HG03521 (cell line): ENCODE data around the gene TIMM22.
"Not testable (repeated sequence)": the region's sequence is repeated elsewhere in the genome, so short reads cannot be mapped to it uniquely, and the experiment has no call there.

Source experiments
- ATAC-seq: cut with Tn5 transposase; IDR thresholded peaks from one replicate; pipeline ENCODE4 v1.9.1; 2021; ENCODE audit warnings: mild to moderate bottlenecking, moderate library complexity; ENCODE audit not compliant: unreplicated experiment

TIMM22 gene

GRCh38 chr17:1037238-1037879 lies 40.4 kb downstream of the TIMM22 start:
- no peak for ATAC-seq

GRCh38 chr17:1038459-1039122 lies 41.7 kb downstream of the TIMM22 start:
- no peak for ATAC-seq

DNA sequence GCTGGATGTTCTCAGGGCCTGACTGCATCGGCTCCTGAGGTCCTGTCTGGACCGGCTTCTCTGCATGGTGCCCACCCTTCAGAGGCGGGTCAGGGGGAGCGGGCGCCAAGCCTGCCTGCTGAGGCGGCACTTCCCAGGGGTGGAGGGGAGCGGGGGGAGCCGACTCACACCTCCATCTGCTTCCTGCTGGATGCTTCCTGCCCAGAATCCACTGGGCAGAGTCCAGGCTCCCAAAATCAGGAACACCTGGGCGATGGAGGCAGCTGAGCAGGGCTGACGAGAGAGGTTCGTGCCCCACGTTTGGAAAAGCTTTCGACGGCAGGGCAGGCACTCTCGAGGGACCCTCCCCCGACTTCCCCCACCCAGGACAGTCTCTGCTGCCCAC lies 42.2 kb downstream of the TIMM22 start:
- ATAC-seq = no peak

DNA sequence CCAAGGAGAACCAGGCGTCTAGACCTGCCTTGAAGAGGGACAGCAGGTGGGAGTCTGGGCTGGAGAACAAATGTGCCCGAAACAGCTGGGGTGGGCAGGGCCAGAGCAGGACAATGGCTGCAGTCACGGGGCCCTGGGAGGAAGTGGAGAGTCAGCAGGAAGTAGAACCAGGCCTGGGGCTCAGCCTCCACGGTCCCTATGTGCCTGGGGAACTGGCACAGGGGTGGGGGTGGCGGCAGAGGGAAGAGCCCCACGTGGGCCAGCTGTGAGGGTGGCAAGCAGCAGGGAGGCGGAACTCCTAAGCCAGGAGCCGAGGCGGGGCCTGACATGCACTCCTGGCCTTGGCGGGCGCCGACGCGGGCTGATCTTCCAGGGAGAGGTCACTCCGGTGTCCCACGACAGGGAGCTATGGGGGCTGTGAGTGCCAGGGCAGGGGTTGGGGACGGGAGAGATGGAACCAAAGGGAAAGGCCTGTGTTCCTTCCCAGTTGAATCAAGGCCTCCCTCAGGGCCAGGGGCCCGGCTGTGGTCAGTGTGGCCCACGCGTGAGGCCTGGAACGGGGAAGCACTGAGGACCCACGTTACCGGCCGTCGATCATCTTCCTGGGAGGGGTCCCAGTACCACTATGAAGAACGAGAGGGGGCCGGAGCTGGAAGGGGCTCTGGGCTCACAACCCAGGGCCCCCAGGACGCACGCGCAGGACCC lies 42.7 kb downstream of the TIMM22 start:
- no peak for ATAC-seq

GRCh38 chr17:1040216-1040600 lies 43.3 kb downstream of the TIMM22 start:
- no peak for ATAC-seq

DNA sequence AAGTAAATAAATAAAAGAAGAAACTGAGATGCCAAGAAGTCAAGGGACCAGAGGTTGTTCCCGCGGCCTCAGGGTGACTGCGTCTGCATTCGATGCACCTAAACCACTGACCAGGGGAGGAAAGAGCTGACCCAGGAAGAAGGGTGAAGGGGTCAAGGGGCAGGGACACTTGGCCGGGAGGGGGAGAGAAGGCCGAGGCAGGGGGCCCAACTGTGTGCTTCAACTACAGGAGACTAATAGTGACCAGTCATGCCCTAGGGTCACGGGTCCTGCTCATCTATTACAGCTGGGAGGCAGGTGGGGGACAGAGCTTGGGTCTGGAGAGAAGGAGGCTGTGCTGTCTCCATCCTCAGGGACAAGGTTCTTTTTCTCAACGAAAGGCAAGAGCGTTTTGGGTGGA lies 44.8 kb downstream of the TIMM22 start:
- ATAC-seq = no peak

DNA sequence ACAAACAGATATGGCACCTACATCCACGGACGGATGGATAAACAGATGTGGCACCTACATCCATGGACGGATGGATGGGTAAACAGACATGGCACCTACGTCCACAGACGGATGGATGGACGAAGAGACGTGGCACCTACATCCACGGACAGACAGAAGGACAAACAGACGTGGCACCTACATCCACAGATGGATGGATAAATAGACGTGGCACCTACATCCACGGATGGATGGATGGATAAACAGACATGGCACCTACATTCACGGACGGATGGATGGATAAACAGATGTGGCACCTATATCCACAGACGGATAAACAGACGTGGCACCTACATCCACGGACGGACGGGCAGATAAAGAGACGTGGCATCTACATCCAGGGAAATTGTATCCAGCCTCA lies 45.6 kb downstream of the TIMM22 start:
- no peak for ATAC-seq

- no peak for ATAC-seq
These were observed 46.8 kb downstream of the TIMM22 start for GRCh38 chr17:1043601-1044251.

GRCh38 chr17:1044387-1045009 lies 47.6 kb downstream of the TIMM22 start:
- ATAC-seq = not testable (repeated sequence)

DNA sequence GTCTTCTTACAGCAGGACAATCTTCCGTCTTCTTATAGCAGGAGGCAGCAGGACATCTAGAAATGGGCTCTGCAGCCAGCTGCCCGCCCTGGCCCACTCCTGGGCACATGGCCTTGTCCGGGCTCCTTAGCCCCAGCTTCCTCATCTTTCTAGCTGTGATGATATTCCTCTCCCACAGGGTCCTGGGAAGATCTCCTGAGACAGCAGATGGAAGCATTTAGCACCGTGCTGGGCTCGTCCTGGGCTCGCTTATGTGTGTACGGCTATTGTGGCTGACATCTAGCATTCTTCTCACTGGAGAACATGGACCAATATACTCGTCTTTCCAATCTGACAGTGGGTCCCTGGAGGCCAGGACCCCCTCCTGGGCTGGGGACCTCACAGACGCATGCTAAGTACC lies 48.5 kb downstream of the TIMM22 start:
- ATAC-seq = no peak

DNA sequence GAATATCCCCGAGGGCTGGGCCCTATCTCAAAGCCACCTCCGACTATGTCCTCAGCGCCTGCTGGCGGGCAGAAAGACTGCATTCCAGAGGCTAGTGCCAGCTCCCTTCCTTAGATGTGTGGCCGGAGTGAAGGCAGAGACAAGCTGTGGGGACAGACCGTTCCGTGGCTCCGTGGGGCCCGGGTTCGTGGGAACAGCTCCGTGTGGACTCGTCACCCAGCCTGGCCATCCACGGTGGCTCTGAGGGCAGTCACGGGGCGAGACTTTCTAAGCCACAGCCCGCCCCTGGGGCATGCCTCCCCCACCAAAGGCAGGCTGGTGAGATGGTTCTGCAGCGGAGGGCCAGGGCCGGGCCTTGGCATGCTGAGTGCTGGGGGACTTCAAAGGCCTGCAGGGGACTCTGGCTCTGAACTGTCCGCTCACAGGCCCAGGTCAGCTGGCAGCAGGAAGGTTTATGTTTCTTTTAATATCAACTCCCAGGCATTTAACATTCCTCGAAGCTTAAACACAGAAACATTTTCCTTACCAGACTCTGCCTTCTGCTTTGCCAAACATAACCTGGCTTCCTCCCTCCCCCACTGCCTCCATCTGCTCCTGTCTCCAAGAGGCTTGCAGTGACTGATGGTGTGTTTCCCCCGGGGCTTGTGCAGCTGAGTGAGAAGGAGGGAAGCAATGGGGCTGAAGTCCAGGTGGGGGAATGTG lies 50.4 kb downstream of the TIMM22 start:
- no peak for ATAC-seq

DNA sequence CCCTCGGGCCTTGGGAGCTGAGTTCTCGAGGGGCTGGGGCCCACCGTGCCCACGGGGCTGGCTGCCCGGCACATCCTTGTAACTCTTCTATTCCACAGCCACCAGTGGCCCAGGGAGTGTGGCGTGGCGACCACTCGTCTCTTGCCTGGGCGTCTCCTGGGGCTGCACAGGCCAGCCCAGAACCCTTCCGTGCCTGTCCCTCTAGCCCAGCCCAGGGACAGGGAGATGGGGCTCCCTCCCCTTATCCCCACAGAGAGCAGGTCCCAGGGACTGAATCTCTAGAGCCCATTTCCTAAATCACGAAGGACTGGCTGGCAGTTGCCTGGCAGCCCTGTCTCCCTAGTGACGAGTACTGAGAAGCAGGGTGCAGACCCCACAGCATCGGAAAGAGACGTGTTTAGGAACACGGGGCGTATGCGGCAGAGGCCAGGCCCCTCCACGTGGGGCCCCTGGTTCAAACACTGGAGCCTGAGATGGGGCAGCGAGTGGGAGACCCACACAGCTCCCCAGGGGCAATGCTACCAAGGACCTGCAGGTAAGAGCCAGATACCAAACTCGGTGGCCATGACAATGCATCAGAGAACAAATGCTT lies 51.0 kb downstream of the TIMM22 start:
- ATAC-seq = no peak

DNA sequence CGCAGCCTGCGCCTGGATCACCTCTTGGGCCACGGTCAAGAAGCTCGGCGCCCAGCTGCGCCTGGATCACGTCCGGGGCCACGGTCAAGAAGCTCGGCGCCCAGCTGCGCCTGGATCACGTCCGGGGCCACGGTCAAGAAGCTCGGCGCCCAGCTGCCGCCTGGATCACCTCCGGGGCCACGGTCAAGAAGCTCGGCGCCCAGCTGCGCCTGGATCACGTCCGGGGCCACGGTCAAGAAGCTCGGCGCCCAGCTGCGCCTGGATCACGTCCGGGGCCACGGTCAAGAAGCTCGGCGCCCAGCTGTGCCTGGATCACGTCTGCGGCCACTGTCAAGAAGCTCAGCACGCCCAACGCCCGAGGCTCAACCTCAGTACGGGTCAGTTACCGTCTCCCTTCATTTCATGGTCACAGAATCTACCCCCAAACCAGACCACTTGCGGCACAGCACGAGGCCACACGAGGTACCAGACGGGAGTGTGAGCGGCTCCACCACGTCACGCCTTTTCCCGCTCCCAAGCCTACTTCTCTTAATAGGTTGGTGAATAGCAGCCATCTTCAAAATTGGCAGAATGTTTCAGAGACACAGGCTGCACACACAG lies 51.7 kb downstream of the TIMM22 start:
- not testable (repeated sequence) for ATAC-seq

- no peak for ATAC-seq
These were observed 52.7 kb downstream of the TIMM22 start for GRCh38 chr17:1049446-1050225.

GRCh38 chr17:1050246-1050995 lies 53.5 kb downstream of the TIMM22 start:
- no peak for ATAC-seq

- ATAC-seq = no peak
These were observed 54.3 kb downstream of the TIMM22 start for GRCh38 chr17:1050996-1051925.
